Mesothelial cell of epicardium (in vitro differentiated cells): ENCODE results near the gene SH2D3C. TPM values are rescaled to one million over a fixed set of nuclear protein-coding genes. Genes with fewer than 3 reads are reported as not detected.

Source experiments
- DNase-seq, 2 experiments: peaks; one replicate each; pipeline ENCODE4 v3.0.0; 2021; ENCODE audit warnings: low spot score in 2 of 2; ENCODE audit not compliant: unreplicated experiment in 2 of 2
- H3K27ac Mint-ChIP-seq: 2 replicates; pipeline ENCODE4 v1.8.0; 2021; ENCODE audit warnings: mixed read lengths
- H3K27me3 Mint-ChIP-seq: 2 replicates; pipeline ENCODE4 v1.8.0; 2021; ENCODE audit warnings: low read depth, mixed read lengths
- H3K36me3 Mint-ChIP-seq: 2 replicates; pipeline ENCODE4 v1.8.0; 2021; ENCODE audit warnings: mixed read lengths
- H3K4me1 Mint-ChIP-seq: 2 replicates; pipeline ENCODE4 v1.8.0; 2021; ENCODE audit warnings: mixed read lengths
- H3K4me3 Mint-ChIP-seq: 2 replicates; pipeline ENCODE4 v1.8.0; 2021; ENCODE audit warnings: mild to moderate bottlenecking, moderate library complexity, mixed read lengths
- H3K9me3 Mint-ChIP-seq: 2 replicates; pipeline ENCODE4 v1.8.0; 2021; ENCODE audit warnings: mixed read lengths
- total RNA-seq: library from RNA; stranded (reverse); gene quantifications from 3 replicates; pipeline ENCODE4 v1.2.1, GENCODE V29; 2021
- TF ChIP-seq, protein P1 (sequence below): fragments of 200-600 bp; sonication (generic); IDR thresholded peaks from one replicate; pipeline ENCODE4 v1.5.0; 2021; ENCODE audit warnings: antibody characterized with exemption; ENCODE audit not compliant: unreplicated experiment

SH2D3C gene
- total RNA-seq, 1 donor from 2014 or later, result 3.4 TPM

DNA sequence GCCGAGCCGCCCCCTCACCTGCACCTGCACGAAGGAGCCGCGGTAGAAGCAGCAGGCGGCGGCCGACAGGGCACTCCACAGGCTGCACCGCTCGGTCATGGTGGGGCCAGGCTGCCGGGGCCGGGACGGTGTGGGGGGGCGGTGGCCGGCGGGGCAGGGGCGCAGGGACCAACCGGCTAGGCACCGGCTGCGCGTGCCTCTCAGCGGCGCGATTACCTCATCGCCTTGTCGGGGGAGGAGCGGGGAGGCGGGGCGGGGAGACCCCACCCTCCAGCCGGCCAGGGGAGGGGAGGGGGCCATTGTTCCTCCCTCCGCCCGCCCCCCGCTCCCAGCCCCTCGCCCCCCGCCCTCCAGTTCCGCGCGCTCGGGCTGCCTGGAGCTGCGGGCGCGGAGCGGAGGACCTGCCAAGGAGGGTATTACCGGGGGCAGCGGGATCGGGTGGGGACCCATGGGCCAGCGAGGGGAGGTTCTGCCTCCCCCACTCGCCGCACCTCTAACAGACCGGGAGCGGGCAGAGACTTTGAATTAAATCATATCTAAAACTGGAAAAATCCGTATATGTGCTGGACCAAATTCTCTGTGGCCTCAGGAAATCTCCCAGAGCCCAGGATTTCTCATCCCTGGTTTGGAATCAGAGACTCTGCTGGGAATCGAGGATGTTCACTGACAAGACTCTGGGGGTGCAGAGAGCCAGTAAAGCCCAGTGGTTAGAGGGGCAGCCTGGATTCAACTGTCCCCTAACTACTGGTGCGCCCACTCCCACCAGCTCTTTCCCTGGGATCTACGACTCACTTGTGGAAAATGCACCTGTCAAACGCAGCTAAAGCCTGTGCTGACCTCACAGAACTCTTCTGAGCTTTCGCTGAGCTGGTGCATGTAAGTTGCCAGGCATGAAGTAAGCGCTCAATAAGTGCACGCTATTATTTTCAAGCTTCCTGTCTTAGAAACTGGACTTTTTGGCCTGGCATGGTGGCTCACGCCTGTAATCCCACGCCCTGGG lies 23.1 kb downstream of the SH2D3C start:
- Mint-ChIP-seq H3K27ac (no peak overlapping the region), H3K4me3 (peak overlapping the region; percentile 24), H3K36me3 (no peaks in the 10 kb centered on the region), H3K9me3 (no peaks in the 10 kb centered on the region), H3K4me1 (no peaks in the 10 kb centered on the region), H3K27me3 (peaks cover 68% of the 10 kb centered on the region)
- TF ChIP-seq, protein P1, sequence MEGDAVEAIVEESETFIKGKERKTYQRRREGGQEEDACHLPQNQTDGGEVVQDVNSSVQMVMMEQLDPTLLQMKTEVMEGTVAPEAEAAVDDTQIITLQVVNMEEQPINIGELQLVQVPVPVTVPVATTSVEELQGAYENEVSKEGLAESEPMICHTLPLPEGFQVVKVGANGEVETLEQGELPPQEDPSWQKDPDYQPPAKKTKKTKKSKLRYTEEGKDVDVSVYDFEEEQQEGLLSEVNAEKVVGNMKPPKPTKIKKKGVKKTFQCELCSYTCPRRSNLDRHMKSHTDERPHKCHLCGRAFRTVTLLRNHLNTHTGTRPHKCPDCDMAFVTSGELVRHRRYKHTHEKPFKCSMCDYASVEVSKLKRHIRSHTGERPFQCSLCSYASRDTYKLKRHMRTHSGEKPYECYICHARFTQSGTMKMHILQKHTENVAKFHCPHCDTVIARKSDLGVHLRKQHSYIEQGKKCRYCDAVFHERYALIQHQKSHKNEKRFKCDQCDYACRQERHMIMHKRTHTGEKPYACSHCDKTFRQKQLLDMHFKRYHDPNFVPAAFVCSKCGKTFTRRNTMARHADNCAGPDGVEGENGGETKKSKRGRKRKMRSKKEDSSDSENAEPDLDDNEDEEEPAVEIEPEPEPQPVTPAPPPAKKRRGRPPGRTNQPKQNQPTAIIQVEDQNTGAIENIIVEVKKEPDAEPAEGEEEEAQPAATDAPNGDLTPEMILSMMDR, result no peak
- no peak for DNase-seq

- H3K4me3 Mint-ChIP-seq, result peak overlapping the region; percentile 4
- no peaks in the 10 kb centered on the region for H3K36me3 Mint-ChIP-seq
- H3K27ac Mint-ChIP-seq, result no peak overlapping the region
- no peaks in the 10 kb centered on the region for H3K9me3 Mint-ChIP-seq
- DNase-seq, result no peak
- TF ChIP-seq, protein P1, result no peak
- H3K27me3 Mint-ChIP-seq, result peaks cover 70% of the 10 kb centered on the region
- no peaks in the 10 kb centered on the region for H3K4me1 Mint-ChIP-seq
Measured at GRCh38 chr9:127754099-127755060, 24.1 kb downstream of the SH2D3C start.

GRCh38 chr9:127753622-127754021 lies 24.8 kb downstream of the SH2D3C start:
- peaks cover 67% of the 10 kb centered on the region for H3K27me3 Mint-ChIP-seq
- TF ChIP-seq, protein P1, result no peak
- H3K4me1 Mint-ChIP-seq, result no peaks in the 10 kb centered on the region
- H3K9me3 Mint-ChIP-seq, result no peaks in the 10 kb centered on the region
- H3K36me3 Mint-ChIP-seq, result no peaks in the 10 kb centered on the region
- DNase-seq, result no peak
- H3K4me3 Mint-ChIP-seq, result no peak overlapping the region
- no peak overlapping the region for H3K27ac Mint-ChIP-seq

DNA sequence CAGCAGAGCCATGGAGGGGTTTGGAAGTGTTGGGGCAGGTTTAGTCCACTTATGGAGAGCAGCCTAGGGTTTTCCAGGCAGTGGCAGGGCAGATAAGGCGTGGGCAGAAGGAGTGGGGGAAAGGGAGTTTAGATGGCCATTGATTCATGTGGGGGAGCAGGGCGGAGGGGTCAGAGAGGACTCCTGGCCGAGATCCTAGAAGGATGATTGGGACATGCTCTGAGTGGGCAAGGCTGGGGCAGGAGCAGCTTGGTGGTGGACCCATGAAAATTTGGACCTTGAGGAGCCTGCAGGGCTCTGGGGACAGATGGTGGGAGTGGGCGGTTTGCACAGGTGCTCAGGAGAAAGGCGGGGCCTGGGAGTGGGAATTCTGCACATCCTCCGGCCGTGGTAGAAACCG lies 25.3 kb downstream of the SH2D3C start:
- Mint-ChIP-seq H3K27me3 (peaks cover 65% of the 10 kb centered on the region), H3K27ac (no peak overlapping the region), H3K4me3 (no peak overlapping the region), H3K9me3 (no peaks in the 10 kb centered on the region), H3K36me3 (no peaks in the 10 kb centered on the region), H3K4me1 (no peaks in the 10 kb centered on the region)
- TF ChIP-seq, protein P1, result no peak
- no peak for DNase-seq

DNA sequence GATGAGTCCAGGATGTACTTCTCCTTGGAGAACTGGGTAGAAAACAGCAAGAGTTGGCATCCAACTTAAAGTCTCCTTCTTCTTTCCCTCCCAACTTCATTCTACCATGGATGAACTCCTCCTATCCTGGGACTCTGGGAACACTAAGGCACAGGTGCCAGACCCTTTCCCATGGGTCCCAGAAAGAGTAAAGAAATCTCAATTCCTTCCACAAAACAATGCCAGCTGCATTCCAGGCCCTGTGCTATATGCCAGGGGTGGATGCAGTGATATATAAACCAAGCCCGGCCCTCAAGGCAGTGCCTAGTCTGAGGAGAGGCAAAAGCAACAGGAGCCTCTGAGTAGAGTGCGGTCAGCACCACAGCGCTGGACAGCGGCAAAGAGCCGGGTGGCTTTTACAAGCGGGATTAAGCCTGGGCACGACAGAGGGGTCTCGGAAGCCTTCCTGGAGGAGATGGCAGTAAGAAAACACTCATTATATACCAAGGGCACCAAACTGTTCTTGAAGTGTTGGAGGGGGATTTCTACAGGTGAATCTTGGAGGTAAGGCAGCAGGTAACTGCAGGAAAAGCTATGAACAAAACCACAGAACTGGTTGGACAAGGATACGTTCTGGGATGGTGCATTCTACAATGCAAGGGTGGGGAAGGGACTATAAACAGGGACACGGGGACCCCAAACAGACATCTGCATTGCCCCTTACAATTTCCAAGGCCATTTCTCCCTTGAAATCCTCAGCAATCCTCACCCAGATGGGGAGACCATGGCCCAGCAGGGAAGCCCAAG lies 27.0 kb downstream of the SH2D3C start:
- H3K9me3 Mint-ChIP-seq, result no peaks in the 10 kb centered on the region
- H3K4me1 Mint-ChIP-seq, result no peaks in the 10 kb centered on the region
- no peak overlapping the region for H3K4me3 Mint-ChIP-seq
- H3K27me3 Mint-ChIP-seq, result peaks cover 67% of the 10 kb centered on the region
- H3K36me3 Mint-ChIP-seq, result no peaks in the 10 kb centered on the region
- TF ChIP-seq, protein P1, result no peak
- peak in 1 of 2 experiments; percentile 70 for DNase-seq
- H3K27ac Mint-ChIP-seq, result no peak overlapping the region
